ENCODE data around the gene NOP14.
"Not testable (repeated sequence)": the region's sequence is repeated elsewhere in the genome, so short reads cannot be mapped to it uniquely, and the experiment has no call there.

The NOP14 gene

GRCh38 chr4:2923668-2924173 is 39.5 kb downstream of the NOP14 start:
- Histone ChIP-seq H3K27ac (no peak overlapping the region), H3K4me3 (no peak overlapping the region)
- TF ChIP-seq, protein P1, sequence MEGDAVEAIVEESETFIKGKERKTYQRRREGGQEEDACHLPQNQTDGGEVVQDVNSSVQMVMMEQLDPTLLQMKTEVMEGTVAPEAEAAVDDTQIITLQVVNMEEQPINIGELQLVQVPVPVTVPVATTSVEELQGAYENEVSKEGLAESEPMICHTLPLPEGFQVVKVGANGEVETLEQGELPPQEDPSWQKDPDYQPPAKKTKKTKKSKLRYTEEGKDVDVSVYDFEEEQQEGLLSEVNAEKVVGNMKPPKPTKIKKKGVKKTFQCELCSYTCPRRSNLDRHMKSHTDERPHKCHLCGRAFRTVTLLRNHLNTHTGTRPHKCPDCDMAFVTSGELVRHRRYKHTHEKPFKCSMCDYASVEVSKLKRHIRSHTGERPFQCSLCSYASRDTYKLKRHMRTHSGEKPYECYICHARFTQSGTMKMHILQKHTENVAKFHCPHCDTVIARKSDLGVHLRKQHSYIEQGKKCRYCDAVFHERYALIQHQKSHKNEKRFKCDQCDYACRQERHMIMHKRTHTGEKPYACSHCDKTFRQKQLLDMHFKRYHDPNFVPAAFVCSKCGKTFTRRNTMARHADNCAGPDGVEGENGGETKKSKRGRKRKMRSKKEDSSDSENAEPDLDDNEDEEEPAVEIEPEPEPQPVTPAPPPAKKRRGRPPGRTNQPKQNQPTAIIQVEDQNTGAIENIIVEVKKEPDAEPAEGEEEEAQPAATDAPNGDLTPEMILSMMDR (IDR thresholded peaks at IDR 0.05): no peak
- peak; percentile 49 for DNase-seq (ENCODE audit: low spot score)

GRCh38 chr4:2923141-2923551 is 40.1 kb downstream of the NOP14 start:
- TF ChIP-seq, protein P1 (IDR thresholded peaks at IDR 0.05): no peak
- H3K4me3 ChIP-seq: no peak overlapping the region
- peak; percentile 31 for DNase-seq (ENCODE audit: low spot score)
- no peak overlapping the region for H3K27ac ChIP-seq

GRCh38 chr4:2922453-2923101 is 40.6 kb downstream of the NOP14 start:
- not testable (repeated sequence) for H3K27ac ChIP-seq, H3K4me3 ChIP-seq
- peak; percentile 24 for DNase-seq (ENCODE audit: low spot score)

GRCh38 chr4:2918714-2919113 is 44.5 kb downstream of the NOP14 start:
- H3K27ac ChIP-seq, H3K4me3 ChIP-seq: not testable (repeated sequence)
- peak; percentile 17 for DNase-seq (ENCODE audit: low spot score)

- H3K4me3 ChIP-seq; DNase-seq (ENCODE audit: low spot score); H3K27ac ChIP-seq: not testable (repeated sequence)
Observed at GRCh38 chr4:2918300-2918699, 44.9 kb downstream of the NOP14 start.

GRCh38 chr4:2916696-2917095 is 46.5 kb downstream of the NOP14 start:
- not testable (repeated sequence) for DNase-seq (ENCODE audit: low spot score); H3K27ac ChIP-seq; H3K4me3 ChIP-seq

GRCh38 chr4:2915789-2916188 is 47.4 kb downstream of the NOP14 start:
- Histone ChIP-seq H3K4me3 (no peak overlapping the region), H3K27ac (no peak overlapping the region)
- no peak for DNase-seq (ENCODE audit: low spot score)
- TF ChIP-seq, protein P1 (IDR thresholded peaks at IDR 0.05): no peak

DNA sequence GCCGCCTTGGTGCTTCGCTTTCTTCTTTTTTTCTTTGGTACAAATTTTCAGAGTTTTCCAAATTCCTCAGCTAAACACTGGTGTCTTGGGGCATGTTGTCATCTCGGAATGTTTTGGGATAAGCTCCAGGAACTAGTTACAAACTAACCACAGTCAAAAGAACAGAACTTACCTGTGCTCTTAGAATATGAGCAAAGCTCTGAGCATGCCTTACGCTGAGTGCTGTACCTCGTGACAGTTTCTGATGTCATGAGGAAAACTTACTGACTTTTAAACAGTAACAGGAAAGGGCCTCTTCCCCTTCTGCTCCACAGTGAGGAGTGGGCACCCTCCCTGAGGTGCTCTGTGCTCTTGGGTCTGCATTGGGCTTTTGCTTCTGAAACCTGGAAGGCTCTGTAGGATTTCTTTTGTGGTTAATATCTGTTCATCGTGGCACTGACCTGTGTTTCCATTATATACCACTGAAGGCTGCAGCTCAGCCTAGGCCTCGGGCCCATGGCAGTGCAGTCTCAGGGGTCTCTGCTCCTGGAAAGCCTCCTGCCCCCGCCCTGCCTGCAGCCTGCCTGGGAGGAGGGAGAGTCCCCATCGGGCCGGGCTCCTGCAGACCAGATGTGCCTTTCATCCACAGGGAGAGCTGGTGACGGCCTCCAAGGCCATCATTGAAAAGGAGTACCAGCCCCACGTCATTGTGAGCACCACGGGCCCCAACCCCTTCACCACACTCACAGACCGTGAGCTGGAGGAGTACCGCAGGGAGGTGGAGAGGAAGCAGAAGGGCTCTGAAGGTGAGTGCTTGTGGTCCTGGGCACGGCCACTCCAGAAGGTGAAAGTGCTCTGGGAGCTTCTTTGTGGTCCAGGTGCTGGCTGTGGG is 48.7 kb downstream of the NOP14 start:
- DNase-seq (ENCODE audit: low spot score): no peak
- Histone ChIP-seq H3K4me3 (no peak overlapping the region), H3K27ac (no peak overlapping the region)
- TF ChIP-seq, protein P1 (IDR thresholded peaks at IDR 0.05): no peak

DNA sequence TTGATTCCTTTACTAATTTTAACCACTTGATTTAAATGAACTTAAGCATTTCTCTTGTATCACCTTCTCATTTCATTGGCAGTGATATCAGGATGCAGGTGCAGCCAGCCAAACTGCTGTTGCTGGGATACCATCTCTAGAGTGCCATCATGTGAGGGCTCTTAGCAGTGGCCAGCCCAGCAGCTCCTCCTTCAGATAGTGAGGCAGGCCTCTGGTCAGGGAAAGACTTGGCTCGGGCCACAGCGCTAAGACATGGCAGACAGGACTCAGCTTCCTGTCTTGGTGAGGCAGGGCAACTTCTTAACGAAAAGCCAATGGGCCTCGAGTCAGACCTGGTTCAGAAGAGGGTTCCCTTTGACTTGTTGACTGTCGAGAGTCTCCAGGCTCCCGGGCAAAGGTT is 50.0 kb downstream of the NOP14 start:
- Histone ChIP-seq H3K4me3 (no peak overlapping the region), H3K27ac (no peak overlapping the region)
- TF ChIP-seq, protein P1 (IDR thresholded peaks at IDR 0.05): no peak
- DNase-seq (ENCODE audit: low spot score): peak; percentile 38

All from coronary artery (tissue), 2 donors.